ENCODE measurements around the gene BARHL2.

BARHL2 gene

DNA sequence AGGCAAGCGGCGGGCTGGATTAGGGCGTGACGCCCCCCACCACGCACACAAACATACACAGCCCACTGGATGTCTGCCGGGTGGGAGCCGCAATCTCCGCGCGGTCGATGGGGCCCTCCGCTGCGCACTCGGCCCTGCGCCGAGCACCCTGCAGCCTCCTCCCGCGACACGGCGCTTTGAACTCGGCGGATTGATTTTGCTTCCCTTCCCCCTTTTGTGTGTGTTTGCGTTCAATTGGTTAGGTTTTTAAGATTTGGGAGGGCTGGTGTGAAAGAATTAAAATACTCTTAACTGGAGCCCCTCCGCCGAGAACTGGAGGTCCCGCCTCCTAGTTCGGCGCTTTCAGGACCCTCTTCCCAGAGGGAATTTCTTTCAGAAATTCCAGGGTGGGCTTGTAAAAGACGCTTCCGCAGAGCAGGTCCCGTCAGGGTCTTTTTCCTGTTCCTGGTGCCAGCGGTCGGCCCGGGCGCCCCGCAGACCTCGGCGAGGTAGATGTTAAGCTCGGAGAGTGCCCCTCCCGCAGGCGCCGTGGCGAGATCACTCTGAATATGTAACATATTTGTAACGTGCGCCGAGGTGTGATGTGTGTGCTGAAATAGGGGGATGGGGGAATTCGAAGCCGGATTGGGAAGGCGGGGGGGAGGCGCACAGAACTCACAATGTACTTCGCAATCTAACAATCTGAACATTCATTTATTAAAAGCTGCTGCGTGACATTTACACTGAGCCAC, 8.0 kb upstream of the BARHL2 start:
- no peak for DNase-seq (ENCODE audit: low read depth, low spot score)

DNA sequence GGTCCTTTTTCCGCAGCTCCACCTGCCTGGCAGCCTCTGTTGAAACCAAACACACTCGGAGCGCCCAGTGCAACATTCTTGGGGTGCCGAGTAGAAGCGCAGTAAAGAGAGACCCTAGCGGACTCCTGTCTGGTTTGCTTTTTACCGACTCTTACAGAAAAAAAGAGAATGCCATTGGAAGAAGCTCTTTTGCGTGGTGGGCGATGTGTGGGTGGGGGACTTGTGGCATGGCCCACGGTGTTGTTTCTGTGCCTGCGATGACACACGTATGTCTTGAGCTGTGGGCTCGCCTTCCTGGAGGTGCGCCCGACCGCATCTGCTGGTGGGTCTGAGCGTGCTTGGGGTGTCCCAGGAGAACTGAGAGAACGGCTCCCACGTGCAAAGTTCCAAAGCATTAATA, 7.3 kb upstream of the BARHL2 start:
- no peak for DNase-seq (ENCODE audit: low read depth, low spot score)

DNA sequence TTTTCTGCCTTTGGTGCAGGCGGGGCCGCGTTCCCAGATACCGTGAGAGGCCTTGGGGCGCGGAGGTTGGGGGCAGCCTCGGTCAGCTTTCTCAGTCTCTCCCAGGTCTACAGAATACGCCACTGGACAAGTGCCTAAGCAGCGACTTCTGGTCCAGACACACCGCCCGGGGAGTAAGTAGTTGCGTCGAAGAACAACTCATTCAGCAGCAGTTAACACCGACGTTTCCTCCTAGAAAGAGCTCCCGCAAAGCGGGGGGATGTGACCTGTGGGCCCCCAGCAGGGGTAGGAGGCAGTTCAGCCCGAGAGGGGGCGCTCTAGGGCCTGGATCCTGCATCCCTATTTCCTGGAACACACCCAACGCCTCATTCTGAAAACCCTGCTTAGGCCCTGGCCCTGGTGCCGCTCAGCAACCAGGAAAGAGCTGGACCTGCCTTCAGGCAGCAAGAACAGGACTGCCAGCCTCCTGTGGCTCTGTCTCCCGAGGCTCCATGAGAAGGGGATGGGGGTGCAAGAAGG, 6.5 kb upstream of the BARHL2 start:
- DNase-seq (ENCODE audit: low read depth, low spot score) = no peak

- DNase-seq (ENCODE audit: low read depth, low spot score) = no peak
Observed at GRCh38 chr1:90722874-90723589, 5.9 kb upstream of the BARHL2 start.

DNA sequence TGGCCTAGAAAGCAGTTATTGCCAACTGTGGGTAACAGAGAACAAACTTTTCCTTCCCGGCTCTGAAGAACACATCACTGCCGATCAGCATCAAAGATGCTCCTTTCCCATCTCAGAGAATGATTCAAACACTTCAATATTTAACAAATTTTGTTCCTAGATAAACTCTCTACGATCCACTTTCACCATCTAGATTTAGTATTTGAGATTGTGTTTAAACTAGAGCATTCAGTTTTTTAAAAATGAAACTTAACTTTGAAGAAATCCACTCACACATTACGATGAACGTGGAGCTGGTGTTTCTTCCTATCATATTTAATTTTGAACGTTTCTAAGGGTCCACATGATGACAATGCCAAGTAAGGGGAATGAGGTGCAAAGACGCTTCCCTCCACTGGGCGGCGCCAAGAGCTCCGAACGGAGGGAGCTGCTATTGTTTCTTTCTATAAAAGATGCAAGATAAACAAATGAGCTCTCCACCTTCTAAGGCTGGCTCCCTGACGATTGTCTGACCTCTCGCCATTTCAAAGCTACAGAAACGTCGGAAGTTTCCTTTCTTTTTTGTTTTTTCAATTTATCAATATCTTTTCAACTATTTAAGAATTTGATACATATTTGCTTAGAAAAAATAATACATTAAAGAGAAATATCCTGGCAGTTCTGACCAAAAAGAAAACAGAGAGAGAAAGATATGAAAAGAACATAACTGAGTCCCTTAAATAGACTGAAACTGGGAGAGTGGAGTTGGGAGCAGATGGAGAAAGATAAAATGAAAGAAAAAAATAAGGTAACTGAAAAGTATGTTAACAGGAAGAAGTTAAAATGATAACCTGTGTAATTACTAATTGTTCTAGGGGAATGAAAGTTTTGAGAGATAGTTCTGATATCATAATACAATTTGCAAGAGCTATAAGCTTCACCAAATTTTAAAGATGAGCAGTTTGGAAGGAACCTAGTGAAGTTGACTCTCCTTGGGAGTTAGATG, 4.4 kb upstream of the BARHL2 start:
- no peak for DNase-seq (ENCODE audit: low read depth, low spot score)

- no peak for DNase-seq (ENCODE audit: low read depth, low spot score)
Observed at GRCh38 chr1:90720145-90720636, 3.1 kb upstream of the BARHL2 start.

DNA sequence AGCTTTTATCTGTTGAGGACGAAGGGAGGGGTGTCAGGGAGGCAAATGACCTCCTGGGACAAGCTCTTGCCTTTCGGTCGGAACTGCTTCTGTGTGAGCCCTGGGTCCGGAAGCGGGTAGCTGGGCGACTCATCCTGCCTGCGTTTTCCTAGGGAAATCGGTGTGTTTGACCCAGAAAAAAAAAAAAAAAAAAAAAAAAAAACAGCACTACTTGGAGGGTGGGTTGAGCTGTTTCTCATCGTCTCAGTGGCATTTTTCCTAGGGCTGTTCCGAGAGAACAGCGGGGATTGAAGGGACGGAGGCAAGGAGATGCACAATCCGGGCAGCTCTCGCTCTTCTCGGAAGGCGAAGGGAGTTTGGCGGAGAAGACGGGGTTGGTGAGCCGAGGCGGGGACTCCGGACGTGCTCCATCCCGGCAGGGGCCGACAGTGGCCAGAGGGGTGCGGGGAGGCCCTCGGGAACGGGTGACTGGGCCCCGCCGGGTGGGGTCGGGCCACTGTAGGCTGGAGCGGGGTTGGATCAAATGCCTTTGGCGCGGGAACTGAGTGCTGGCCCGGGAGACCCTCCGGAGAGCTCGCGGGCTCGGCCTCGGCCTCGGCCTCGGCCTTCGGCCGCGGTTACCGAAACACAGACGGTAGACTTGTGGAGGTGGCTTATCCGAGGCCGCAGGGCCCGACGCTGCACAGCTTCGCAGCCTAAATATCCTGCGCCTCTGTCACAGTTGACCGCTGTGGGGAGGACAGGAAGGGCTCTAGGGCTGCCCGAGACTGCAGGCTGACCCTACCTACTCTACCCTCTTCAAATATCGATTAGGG, 2.4 kb upstream of the BARHL2 start:
- no peak for DNase-seq (ENCODE audit: low read depth, low spot score)

DNA sequence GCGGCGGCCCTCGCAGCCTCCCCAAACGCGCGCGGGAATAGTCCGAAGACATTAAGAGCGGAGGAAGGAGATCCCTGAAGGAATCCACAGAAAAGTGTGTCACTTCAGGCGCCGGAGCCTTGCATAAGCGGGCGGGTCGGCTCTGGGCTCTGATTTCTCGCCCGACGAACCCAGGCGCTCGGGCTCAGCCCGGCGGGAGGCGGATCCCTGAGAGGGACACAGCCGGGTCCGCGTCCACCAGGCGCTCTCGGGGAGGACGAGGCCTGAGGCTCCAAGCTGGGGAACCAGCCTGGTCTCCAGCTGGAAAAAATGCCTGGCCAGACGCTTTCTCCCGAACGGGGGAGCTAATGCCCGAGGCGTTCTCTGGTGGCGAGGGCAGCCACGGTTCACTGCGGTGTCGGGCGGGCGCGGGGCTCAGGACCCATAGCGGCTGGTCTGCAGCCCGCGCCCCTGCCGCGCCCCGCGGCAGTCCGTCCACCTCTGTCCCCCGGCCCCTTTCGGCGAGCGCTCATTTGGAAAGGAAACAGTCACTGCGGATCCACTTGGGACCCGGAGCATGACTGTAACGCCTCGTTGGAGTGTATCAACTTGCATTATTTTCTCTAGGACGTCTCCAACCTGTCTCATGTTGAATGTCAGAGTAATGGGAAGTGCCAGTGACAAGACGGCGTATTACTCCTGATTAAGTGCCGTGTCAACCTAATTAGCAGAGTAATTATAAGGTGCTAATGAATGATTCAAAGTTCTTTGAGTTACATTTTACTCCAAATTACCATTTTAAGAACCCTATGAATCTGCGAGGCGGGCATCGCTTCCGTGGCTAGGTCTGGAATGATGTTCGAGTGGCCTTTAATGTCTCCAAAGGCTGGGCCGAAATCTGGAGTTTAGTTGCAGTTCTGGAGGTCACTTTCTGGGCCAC, 1.6 kb upstream of the BARHL2 start:
- DNase-seq (ENCODE audit: low read depth, low spot score) = no peak

- no peak for DNase-seq (ENCODE audit: low read depth, low spot score)
Observed at GRCh38 chr1:90717665-90718410, 736 bp upstream of the BARHL2 start.

GRCh38 chr1:90717356-90717664, 208 bp upstream of the BARHL2 start:
- DNase-seq (ENCODE audit: low read depth, low spot score) = no peak

GRCh38 chr1:90716243-90716551, 905 bp downstream of the BARHL2 start:
- DNase-seq (ENCODE audit: low read depth, low spot score) = no peak

- no peak for DNase-seq (ENCODE audit: low read depth, low spot score)
Observed at GRCh38 chr1:90715309-90715708, 1.8 kb downstream of the BARHL2 start.

GRCh38 chr1:90714521-90714951, 2.6 kb downstream of the BARHL2 start:
- no peak for DNase-seq (ENCODE audit: low read depth, low spot score)

GRCh38 chr1:90713741-90714509, 3.2 kb downstream of the BARHL2 start:
- no peak for DNase-seq (ENCODE audit: low read depth, low spot score)

GRCh38 chr1:90712915-90713730, 4.0 kb downstream of the BARHL2 start:
- DNase-seq (ENCODE audit: low read depth, low spot score) = no peak

- DNase-seq (ENCODE audit: low read depth, low spot score) = no peak
Observed at GRCh38 chr1:90712153-90712856, 4.8 kb downstream of the BARHL2 start.

- no peak for DNase-seq (ENCODE audit: low read depth, low spot score)
Observed at GRCh38 chr1:90711696-90712095, 5.4 kb downstream of the BARHL2 start.

All from brain pericyte (primary cell).